Measurements from ENCODE around the gene NAA10. TPM values are rescaled to one million over a fixed set of nuclear protein-coding genes. Genes with fewer than 3 reads are reported as not detected.

Gene NAA10
- polyA plus RNA-seq, 2 of the 4 experiments (the other 2 are of a cell fraction), result 63.5 to 230 TPM

DNA sequence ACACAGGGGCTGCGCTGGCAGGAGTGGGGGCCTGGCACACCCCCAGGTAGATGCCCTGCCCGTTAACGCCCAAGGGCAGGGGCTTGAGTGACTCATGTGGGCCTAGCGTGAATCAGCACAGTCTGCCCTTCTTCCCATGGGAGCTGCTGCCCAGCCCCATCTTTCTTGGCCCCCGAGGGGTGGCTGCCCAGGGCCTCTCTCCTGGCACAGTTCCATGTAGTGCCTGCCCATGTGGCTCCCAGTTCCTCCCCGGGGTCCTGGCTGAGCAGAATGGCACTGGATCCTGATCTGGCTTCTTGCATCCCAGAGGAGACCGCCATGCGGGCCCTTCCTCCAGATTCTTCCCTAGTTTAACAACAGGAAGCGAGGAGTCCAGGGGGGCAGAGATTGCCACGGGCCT is 32.5 kb downstream of the NAA10 start:
- TF ChIP-seq FOXS1 (CRISPR knock-in tag; IDR thresholded peaks at IDR 0.05), result no peak
- TF ChIP-seq, protein P1, sequence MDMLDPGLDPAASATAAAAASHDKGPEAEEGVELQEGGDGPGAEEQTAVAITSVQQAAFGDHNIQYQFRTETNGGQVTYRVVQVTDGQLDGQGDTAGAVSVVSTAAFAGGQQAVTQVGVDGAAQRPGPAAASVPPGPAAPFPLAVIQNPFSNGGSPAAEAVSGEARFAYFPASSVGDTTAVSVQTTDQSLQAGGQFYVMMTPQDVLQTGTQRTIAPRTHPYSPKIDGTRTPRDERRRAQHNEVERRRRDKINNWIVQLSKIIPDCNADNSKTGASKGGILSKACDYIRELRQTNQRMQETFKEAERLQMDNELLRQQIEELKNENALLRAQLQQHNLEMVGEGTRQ (IDR thresholded peaks at IDR 0.05), result no peak
- TF ChIP-seq NR3C1 (IDR thresholded peaks at IDR 0.05), result no peak
- TF ChIP-seq CBX2 (IDR thresholded peaks at IDR 0.05; ENCODE audit: borderline replicate concordance, low read depth), result no peak
- TF ChIP-seq CHD2 (IDR thresholded peaks at IDR 0.05; ENCODE audit: low read length, partially characterized antibody), result no peak
- TF ChIP-seq EHMT2 (IDR thresholded peaks at IDR 0.05; ENCODE audit: low read depth), result no peak
- TF ChIP-seq FOSL2 (IDR thresholded peaks at IDR 0.05), result no peak
- TF ChIP-seq FOSL2 (CRISPR knock-in tag; IDR thresholded peaks at IDR 0.05), result no peak
- no peak for TF ChIP-seq HDAC2 (IDR thresholded peaks at IDR 0.05)
- no peak for TF ChIP-seq PHF8 (IDR thresholded peaks at IDR 0.05; ENCODE audit: borderline replicate concordance, low read depth)
- TF ChIP-seq, protein P2, sequence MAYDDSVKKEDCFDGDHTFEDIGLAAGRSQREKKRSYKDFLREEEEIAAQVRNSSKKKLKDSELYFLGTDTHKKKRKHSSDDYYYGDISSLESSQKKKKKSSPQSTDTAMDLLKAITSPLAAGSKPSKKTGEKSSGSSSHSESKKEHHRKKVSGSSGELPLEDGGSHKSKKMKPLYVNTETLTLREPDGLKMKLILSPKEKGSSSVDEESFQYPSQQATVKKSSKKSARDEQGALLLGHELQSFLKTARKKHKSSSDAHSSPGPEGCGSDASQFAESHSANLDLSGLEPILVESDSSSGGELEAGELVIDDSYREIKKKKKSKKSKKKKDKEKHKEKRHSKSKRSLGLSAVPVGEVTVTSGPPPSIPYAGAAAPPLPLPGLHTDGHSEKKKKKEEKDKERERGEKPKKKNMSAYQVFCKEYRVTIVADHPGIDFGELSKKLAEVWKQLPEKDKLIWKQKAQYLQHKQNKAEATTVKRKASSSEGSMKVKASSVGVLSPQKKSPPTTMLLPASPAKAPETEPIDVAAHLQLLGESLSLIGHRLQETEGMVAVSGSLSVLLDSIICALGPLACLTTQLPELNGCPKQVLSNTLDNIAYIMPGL (CRISPR knock-in tag; IDR thresholded peaks at IDR 0.05; ENCODE audit: borderline replicate concordance), result no peak
- TF ChIP-seq GATA3 (IDR thresholded peaks at IDR 0.05; ENCODE audit: borderline replicate concordance), result no peak
- ChIA-PET CTCF (no interaction called here), POLR2A (no interaction called here)
- peak overlapping the region in 1 of 2 experiments; percentile 77; a peak in 3 of 6 replicates for H3K27ac ChIP-seq
- no peak overlapping the region for H3K4me3 ChIP-seq
- no peak overlapping the region; the same call in 2 of the 3 replicates for H3K4me2 ChIP-seq
- ATAC-seq (no peak; a peak in 1 of 6 replicates), FAIRE-seq (no peak), DNase-seq (ENCODE audit: low read depth in 1 of 2, low spot score in 1 of 2) (no peak)
- peaks cover 26% of the 10 kb centered on the region for H3K4me1 ChIP-seq
- H3K9me3 ChIP-seq, result no peaks in the 10 kb centered on the region
- WGBS (ENCODE audit: missing lambda C conversion rate), result 40% methylated on average over 10 of the region's 10 CpGs

DNA sequence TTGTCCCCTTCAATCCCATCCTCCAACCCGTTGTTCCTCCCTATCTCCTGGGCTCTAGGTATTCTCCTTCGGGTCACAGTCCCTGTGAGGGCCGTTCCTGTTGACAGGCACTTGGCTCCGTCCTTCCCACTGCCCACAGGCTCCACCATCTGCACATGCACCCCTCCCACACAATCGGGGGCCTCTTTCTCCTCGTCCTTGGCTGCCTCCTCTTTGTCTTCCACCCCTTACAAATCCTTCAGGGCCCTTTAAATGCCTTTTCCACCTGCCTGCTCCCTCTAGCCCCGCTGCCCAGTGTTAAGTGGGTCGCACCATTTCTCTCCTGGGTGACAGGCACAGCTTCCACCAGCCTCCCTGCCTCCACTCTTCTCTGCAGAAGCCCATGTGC is 33.1 kb downstream of the NAA10 start:
- Histone ChIP-seq H3K9me3 (no peaks in the 10 kb centered on the region), H3K27ac (peak overlapping the region in 1 of 2 experiments; percentile 77; a peak in 3 of 6 replicates), H3K4me2 (no peak overlapping the region; the same call in 2 of the 3 replicates), H3K4me1 (peaks cover 26% of the 10 kb centered on the region), H3K4me3 (no peak overlapping the region)
- FAIRE-seq (no peak), ATAC-seq (no peak), DNase-seq (ENCODE audit: low read depth in 1 of 2, low spot score in 1 of 2) (no peak)
- POLR2A ChIA-PET, result no interaction called here
- no peak for TF ChIP-seq SMC3 (IDR thresholded peaks at IDR 0.05)
- CTCF ChIA-PET, result no interaction called here
- WGBS (ENCODE audit: missing lambda C conversion rate), result 78% methylated on average over 8 of the region's 8 CpGs

DNA sequence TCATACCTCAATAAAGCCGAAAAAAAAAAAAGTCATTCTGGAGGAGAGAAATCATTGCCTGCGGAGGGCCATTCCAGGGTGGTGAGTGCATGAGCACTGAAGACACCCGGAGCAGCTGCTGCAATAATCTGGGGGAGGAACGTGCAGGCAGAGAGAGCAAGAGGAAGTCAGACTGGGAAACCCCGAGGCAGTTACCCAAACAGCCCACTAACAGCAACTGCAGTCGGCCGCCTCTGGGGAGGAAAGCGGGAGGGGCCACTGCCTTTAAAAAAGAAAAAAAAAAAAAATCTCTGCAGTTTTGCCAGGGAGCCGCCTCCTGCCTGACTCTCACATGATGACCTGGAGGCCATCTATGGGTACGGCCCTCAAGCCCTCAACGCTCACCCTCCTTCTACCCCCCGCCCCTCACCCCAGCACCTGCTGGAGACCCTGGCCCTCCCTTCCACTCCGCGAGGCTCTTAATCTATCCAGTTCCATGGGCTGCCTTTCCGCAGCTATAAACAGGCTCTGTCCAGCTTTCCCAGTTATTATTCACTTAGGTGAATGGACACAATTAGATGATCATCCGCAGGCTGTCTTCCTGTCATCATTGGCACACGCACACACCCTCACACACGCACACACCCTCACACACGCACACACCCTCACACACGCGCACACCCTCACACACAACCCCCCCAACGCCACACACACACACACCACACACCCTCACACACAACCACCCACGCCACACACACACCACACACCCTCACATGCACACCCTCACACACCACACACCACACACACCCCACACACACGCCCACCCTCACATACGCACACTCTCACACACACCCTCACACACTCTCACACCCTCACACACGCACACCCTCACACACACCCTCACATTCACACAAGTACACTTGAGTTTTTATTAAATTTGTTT is 33.7 kb downstream of the NAA10 start:
- TF ChIP-seq, protein P3, sequence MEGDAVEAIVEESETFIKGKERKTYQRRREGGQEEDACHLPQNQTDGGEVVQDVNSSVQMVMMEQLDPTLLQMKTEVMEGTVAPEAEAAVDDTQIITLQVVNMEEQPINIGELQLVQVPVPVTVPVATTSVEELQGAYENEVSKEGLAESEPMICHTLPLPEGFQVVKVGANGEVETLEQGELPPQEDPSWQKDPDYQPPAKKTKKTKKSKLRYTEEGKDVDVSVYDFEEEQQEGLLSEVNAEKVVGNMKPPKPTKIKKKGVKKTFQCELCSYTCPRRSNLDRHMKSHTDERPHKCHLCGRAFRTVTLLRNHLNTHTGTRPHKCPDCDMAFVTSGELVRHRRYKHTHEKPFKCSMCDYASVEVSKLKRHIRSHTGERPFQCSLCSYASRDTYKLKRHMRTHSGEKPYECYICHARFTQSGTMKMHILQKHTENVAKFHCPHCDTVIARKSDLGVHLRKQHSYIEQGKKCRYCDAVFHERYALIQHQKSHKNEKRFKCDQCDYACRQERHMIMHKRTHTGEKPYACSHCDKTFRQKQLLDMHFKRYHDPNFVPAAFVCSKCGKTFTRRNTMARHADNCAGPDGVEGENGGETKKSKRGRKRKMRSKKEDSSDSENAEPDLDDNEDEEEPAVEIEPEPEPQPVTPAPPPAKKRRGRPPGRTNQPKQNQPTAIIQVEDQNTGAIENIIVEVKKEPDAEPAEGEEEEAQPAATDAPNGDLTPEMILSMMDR (IDR thresholded peaks at IDR 0.05), result no peak
- TF ChIP-seq HDAC2 (IDR thresholded peaks at IDR 0.05) (no peak), POLR2AphosphoS2 (conservative IDR thresholded peaks at IDR 0.05; ENCODE audit: low read length) (no peak), FOSB (CRISPR knock-in tag; IDR thresholded peaks at IDR 0.05) (no peak), NR3C1 (IDR thresholded peaks at IDR 0.05) (no peak), CBX8 (IDR thresholded peaks at IDR 0.05) (no peak), RAD21 (conservative IDR thresholded peaks at IDR 0.05 in 1 of 2, IDR thresholded peaks at IDR 0.05 in 1 of 2) (no peak)
- TF ChIP-seq, protein P4, sequence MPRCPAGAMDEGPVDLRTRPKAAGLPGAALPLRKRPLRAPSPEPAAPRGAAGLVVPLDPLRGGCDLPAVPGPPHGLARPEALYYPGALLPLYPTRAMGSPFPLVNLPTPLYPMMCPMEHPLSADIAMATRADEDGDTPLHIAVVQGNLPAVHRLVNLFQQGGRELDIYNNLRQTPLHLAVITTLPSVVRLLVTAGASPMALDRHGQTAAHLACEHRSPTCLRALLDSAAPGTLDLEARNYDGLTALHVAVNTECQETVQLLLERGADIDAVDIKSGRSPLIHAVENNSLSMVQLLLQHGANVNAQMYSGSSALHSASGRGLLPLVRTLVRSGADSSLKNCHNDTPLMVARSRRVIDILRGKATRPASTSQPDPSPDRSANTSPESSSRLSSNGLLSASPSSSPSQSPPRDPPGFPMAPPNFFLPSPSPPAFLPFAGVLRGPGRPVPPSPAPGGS (IDR thresholded peaks at IDR 0.05), result no peak
- H3K9me3 ChIP-seq, result no peaks in the 10 kb centered on the region
- ATAC-seq (peak; percentile 75 to 79), DNase-seq (ENCODE audit: low read depth in 1 of 2, low spot score in 1 of 2) (peak; percentile 44 to 68), FAIRE-seq (no peak)
- peak overlapping the region; percentile 59 for H3K4me2 ChIP-seq
- peaks cover 26% of the 10 kb centered on the region for H3K4me1 ChIP-seq
- ChIA-PET POLR2A (interaction anchor here (1.2 kb wide), 1 partner anchor 26 kb away, joined by 4 read pairs; no protein-coding TSS in a partner anchor), CTCF (interaction anchor here (1.1 to 1.7 kb wide), 2 partner anchors 9 to 17 kb away, joined by 4 to 7 read pairs; no protein-coding TSS in a partner anchor)
- H3K4me3 ChIP-seq, result no peak overlapping the region
- 41% methylated on average over 21 of the region's 26 CpGs for WGBS (ENCODE audit: missing lambda C conversion rate)
- H3K27ac ChIP-seq, result peak overlapping the region; percentile 17 to 77; a peak in 3 of 6 replicates

Measured in A549 (cell line).